ENCODE measurements around the gene KDM5A.
A peak's percentile ranks its signal among the peaks of the same experiment; 100 is the strongest.
"Not testable (repeated sequence)": the region's sequence is repeated elsewhere in the genome, so short reads cannot be mapped to it uniquely, and the experiment has no call there.

The KDM5A gene

DNA sequence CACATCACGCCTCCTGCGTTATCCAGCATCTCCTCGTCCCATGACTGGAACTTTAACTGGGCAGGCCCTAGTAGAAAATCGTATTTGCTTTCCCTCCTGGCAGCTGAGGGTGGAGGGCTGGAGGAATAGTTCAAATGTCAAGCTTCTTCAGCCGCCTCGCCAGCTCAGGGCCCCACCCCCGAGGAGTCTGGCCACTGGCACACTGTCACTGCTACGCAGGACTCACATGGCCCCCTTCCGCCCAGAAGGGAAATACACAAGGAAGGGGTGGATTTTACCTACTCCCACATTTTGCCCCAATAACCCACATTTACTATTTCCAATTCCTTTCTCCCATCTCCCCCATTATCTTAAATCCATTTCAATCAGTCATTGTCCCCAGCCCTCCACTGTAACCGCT, 135.1 kb downstream of the KDM5A start:
- no peak overlapping the region for H3K27ac Mint-ChIP-seq
- peaks cover 40% of the 10 kb centered on the region for H3K27me3 Mint-ChIP-seq
- no peaks in the 10 kb centered on the region for H3K4me1 Mint-ChIP-seq
- no peaks in the 10 kb centered on the region for H3K9me3 Mint-ChIP-seq
- CTCF ChIA-PET = no interaction called here
- H3K4me3 Mint-ChIP-seq = no peak overlapping the region
- no peaks in the 10 kb centered on the region for H3K36me3 Mint-ChIP-seq
- DNase-seq = no peak

DNA sequence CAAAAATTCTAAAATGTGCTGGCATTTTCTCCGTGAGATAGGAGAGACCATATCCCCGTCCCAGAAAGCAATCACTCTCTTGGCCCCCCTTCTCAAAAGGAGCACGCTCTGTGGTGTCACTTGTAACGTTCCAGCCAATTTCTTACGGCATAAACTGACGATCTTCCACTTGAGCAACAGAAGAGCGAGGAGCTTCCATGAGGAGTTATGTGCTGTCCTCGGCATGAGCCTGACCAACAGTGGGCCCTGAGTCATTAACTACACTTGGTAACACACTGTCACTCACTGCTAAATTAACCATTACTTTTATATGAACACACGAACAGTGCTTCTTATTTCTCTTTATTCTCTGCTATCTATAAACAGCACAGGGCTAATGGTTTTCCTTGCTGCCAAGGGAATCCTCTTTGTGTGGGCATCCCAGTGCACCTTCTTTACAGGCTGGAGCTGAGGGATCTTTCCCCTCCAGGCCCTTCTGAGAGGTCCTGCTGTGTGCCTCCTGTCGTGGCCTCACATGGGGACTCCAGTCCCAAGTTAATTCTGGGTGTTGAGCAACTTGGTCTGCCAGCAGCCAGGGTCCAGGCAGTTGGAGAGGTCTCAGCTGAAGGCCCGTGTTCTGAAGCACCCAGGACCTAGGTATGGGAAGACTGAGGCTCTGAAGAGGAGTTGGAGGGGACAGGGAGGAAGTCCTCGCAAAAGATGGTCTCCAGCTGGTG, 135.8 kb downstream of the KDM5A start:
- H3K9me3 Mint-ChIP-seq = no peaks in the 10 kb centered on the region
- peaks cover 38% of the 10 kb centered on the region for H3K27me3 Mint-ChIP-seq
- no peak overlapping the region for H3K27ac Mint-ChIP-seq
- no peak overlapping the region for H3K4me3 Mint-ChIP-seq
- CTCF ChIA-PET = no interaction called here
- DNase-seq = no peak
- H3K36me3 Mint-ChIP-seq = no peaks in the 10 kb centered on the region
- no peaks in the 10 kb centered on the region for H3K4me1 Mint-ChIP-seq

DNA sequence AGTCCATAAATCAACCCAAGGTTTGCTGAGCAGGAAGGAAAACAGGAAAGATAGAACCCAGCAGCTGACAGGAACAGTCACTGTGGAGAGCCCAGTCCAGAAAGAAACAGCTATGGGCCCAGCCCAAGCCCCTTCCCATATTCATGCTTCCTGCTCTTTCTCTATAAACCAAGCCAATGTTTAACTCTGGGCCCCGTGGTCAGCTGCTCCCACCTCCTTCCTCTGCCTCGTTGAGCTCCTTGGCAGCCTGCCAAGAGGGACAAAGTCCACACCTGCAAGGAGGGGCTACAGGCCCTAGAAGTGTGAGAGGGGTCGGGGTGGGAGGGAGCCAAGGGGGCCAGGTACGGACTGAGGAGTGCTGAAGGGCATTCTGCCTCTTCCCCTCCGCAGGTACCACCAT, 136.5 kb downstream of the KDM5A start:
- no peak overlapping the region for H3K27ac Mint-ChIP-seq
- H3K4me1 Mint-ChIP-seq = no peaks in the 10 kb centered on the region
- CTCF ChIA-PET = no interaction called here
- no peaks in the 10 kb centered on the region for H3K9me3 Mint-ChIP-seq
- H3K27me3 Mint-ChIP-seq = peaks cover 32% of the 10 kb centered on the region
- no peak for DNase-seq
- H3K4me3 Mint-ChIP-seq = no peak overlapping the region
- no peaks in the 10 kb centered on the region for H3K36me3 Mint-ChIP-seq

DNA sequence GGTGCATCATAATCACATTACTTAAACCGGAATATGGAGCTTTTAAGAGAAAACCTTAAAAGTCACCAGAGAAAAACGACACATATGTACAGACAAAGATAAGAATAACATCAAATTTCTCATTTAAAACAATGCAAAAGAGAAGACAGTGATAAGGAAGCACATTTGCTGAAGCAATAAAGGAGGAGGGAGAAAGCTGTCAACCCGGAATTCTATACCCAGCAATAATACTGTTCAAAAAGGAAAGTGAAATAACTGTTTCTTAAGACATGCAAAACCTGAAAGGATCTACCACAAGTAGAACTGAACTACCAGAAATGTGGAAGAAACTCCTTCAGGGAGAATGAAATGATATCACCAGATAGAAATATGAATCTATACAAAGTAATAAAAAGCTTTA, 141.8 kb downstream of the KDM5A start:
- H3K27me3 Mint-ChIP-seq = peaks cover 8% of the 10 kb centered on the region
- DNase-seq = no peak
- no peak overlapping the region for H3K27ac Mint-ChIP-seq
- peaks cover 7% of the 10 kb centered on the region for H3K9me3 Mint-ChIP-seq
- no peaks in the 10 kb centered on the region for H3K4me1 Mint-ChIP-seq
- H3K4me3 Mint-ChIP-seq = no peak overlapping the region
- no peaks in the 10 kb centered on the region for H3K36me3 Mint-ChIP-seq
- CTCF ChIA-PET = interaction anchor here (0.7 to 0.9 kb wide), 2 partner anchors 8 to 9 kb away, joined by 3 read pairs; no protein-coding TSS in a partner anchor

DNA sequence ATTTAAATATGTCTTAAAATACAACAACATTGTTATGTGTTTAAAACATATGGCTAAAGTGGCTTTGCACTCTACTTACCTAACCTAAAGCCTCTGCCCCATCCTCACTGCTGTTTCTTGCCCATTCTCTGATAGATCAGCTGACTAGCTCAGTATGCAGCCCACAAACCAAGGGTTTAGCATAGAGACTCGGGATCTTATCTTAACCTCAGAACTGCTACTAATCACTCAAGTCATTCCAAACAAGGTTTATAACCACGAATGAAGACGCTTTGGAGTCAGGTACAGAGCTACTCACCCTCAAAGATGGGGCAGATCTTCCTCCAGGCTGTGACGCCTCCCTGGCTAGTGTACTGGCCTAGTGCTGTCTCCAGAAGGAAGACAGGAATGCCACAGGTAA, 145.7 kb downstream of the KDM5A start:
- no peaks in the 10 kb centered on the region for H3K4me1 Mint-ChIP-seq
- no peaks in the 10 kb centered on the region for H3K27me3 Mint-ChIP-seq
- no peak overlapping the region for H3K4me3 Mint-ChIP-seq
- DNase-seq = no peak
- peaks cover 7% of the 10 kb centered on the region for H3K9me3 Mint-ChIP-seq
- CTCF ChIA-PET = no interaction called here
- H3K36me3 Mint-ChIP-seq = no peaks in the 10 kb centered on the region
- H3K27ac Mint-ChIP-seq = no peak overlapping the region

DNA sequence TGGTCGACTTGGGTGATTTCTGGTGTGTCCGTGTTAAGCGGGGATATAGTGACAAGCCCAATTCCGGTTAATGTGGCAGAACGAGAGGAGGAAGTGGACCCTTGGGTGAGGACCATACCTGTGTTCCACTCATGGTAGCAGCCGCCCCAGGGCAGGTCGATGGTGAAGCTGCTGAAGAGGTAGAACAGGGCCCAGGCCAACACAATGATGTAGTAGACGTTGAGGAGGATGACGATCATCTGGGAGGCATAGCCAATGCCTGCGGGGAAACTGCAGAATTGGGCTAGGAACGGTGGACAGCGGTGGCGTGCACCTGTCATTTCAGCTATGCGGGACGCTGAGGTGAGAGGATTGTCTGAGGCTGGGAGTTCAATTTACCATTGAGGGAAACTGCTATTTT, 146.6 kb downstream of the KDM5A start:
- peaks cover 7% of the 10 kb centered on the region for H3K9me3 Mint-ChIP-seq
- CTCF ChIA-PET = no interaction called here
- no peak overlapping the region for H3K4me3 Mint-ChIP-seq
- no peaks in the 10 kb centered on the region for H3K36me3 Mint-ChIP-seq
- H3K27me3 Mint-ChIP-seq = no peaks in the 10 kb centered on the region
- H3K27ac Mint-ChIP-seq = no peak overlapping the region
- no peak for DNase-seq
- no peaks in the 10 kb centered on the region for H3K4me1 Mint-ChIP-seq

DNA sequence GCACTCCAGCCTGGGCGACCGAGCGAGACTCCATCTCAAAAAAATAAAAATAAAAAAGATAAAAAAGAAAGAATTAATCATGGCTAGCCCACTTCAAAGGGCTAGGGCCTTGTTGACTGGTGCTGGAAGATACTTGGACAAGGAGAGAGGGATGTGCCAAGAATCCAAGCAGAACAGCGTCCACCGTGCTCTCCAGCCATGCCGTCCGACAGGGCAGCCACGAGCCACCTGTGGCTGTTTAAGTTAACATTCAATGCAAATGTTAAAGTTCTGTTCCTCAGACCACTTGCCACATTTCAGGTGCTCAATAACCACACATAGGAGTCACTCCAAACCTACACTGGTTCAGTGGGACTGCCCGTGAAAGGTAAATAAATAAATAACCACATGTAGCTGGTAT, 147.9 kb downstream of the KDM5A start:
- no peaks in the 10 kb centered on the region for H3K36me3 Mint-ChIP-seq
- H3K4me3 Mint-ChIP-seq = no peak overlapping the region
- no peaks in the 10 kb centered on the region for H3K27me3 Mint-ChIP-seq
- H3K4me1 Mint-ChIP-seq = no peaks in the 10 kb centered on the region
- CTCF ChIA-PET = no interaction called here
- DNase-seq = no peak
- H3K27ac Mint-ChIP-seq = no peak overlapping the region
- H3K9me3 Mint-ChIP-seq = no peaks in the 10 kb centered on the region

DNA sequence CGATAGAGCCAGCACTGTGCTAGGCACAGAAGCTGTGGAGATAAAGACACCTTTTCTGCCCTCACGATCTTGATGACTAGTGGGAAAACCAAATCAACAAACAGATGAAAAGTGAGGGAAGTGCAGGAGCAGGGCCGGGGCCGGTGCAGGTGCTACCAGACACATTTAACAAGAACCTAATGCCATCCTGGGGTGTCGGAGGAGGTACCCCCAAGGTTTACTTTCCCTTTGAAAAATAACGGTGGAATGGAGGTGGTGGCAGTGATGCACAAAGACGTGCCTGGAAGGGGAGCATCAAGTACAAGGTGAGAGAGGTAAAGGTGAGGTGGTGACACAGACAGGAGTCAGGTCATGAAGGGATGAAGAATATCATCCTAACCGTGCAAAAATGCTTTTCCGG, 148.6 kb downstream of the KDM5A start:
- DNase-seq = no peak
- Mint-ChIP-seq H3K27me3 (no peaks in the 10 kb centered on the region), H3K4me3 (no peak overlapping the region), H3K9me3 (peaks cover 5% of the 10 kb centered on the region), H3K27ac (no peak overlapping the region), H3K4me1 (no peaks in the 10 kb centered on the region), H3K36me3 (no peaks in the 10 kb centered on the region)
- CTCF ChIA-PET = no interaction called here

DNA sequence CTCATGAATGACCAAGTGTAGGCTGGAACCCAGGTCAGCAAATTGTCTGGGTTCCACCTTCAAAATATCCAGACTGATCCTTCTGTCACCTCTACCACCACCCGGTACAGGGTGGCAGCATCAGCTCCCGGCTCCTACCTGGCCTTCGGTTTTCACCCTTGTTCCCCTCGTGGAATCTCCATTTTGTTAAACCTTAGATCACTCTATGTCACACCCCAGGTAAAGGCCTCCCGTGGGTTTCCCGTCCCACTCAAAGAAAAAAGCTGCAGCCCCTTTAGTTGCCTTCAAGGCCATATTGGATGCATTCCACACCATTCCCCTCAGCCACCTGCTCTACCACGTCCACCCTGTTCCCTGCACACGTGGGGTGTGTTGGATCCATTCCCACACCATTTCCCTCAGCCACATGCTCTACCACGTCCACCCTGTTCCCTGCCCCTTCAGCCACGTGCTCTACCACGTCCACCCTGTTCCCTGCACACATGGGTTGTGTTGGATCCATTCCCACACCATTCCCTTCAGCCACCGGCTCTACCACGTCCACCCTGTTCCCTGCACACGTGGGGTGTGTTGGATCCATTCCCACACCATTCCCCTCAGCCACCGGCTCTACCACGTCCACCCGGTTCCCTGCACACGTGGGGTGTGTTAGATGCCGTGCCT, 150.3 kb downstream of the KDM5A start:
- Mint-ChIP-seq H3K4me1 (no peaks in the 10 kb centered on the region), H3K4me3 (no peak overlapping the region), H3K36me3 (no peaks in the 10 kb centered on the region), H3K9me3 (peaks cover 12% of the 10 kb centered on the region), H3K27ac (no peak overlapping the region), H3K27me3 (no peaks in the 10 kb centered on the region)
- CTCF ChIA-PET = interaction anchor here (0.9 kb wide), 1 partner anchor 8 kb away, joined by 3 read pairs; no protein-coding TSS in a partner anchor
- no peak for DNase-seq

DNA sequence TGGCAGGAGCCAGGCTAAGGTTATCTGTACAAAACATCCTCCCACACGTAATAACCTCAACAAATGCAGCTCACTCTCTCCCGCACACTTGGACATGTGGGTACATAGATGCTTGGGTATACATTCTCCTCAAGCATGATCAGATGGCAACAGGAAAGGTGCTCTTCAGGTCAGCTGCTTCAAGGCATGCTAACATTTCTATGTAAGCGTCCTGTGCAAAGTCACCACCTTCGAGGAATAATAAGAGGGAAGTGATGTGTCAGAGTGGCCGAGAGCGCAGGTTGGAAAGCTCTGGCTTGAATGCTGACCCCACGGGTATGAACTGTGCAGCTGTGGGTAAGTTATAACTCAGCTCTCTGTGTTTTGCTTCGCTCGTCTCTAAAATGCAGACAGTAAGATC, 151.0 kb downstream of the KDM5A start:
- H3K4me3 Mint-ChIP-seq = no peak overlapping the region
- H3K27ac Mint-ChIP-seq = no peak overlapping the region
- no peaks in the 10 kb centered on the region for H3K27me3 Mint-ChIP-seq
- no peaks in the 10 kb centered on the region for H3K4me1 Mint-ChIP-seq
- no peak for DNase-seq
- CTCF ChIA-PET = interaction anchor here (0.9 kb wide), 1 partner anchor 9 kb away, joined by 3 read pairs; no protein-coding TSS in a partner anchor
- no peaks in the 10 kb centered on the region for H3K36me3 Mint-ChIP-seq
- H3K9me3 Mint-ChIP-seq = peaks cover 12% of the 10 kb centered on the region

DNA sequence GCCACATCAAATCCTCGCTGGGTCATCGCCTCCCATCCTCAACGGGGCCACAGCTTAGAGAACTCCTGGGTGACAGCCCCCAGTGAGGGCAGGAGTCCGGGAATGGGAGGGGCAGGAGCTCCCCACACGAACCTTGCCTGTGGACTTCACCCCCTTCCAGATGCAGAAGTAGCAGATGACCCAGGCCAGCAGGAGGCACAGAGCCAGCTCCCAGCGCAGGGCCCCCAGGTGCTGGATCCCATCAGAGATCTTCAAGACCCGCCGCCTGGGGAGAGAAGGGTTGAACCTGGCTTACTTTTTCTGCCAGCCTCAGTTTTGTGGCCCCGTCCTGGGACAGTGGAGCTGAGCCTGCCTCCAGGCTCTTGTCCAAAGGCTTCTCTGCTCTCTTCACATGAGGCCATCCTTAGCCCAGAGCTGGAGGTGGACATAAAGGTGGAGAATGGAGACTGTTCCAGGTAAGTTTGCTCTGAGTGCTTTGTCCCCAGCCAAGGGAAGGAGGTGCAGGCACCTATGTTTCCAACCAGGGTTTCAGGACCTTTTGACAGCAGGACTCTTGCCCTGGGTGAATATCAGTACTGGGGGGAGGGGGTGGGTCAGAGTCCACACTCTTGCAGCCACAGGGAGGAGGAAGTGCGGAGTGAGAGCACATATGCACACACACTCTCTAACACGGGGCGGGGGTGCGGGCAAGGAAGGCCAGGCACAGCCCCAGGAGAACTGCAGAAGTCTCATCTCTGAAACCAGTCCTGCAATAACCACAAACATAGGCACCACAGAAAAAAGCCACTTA, 151.9 kb downstream of the KDM5A start:
- CTCF ChIA-PET = no interaction called here
- Mint-ChIP-seq H3K9me3 (peaks cover 12% of the 10 kb centered on the region), H3K27me3 (peaks cover 4% of the 10 kb centered on the region), H3K4me3 (no peak overlapping the region), H3K4me1 (no peaks in the 10 kb centered on the region), H3K36me3 (no peaks in the 10 kb centered on the region), H3K27ac (no peak overlapping the region)
- no peak for DNase-seq

DNA sequence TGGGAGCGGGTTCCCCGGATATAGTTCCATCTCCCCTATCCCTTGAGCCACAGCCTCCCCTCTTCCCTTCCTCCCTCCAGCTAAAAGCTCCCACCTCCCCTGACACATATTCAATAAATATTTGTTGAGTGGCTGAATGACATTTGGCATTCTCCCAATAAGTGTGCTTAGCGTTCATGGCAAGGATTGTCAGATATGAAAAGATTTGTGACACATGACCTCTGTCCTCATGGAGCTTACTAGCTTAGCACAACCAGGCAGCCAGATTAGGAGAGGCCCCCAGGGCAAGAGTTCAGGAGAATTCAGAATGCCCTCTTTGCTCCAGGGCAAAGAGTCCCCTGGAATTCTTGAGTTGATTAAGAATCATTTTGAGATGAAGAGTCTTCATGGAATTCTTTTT, 152.7 kb downstream of the KDM5A start:
- Mint-ChIP-seq H3K4me1 (no peaks in the 10 kb centered on the region), H3K27me3 (peaks cover 4% of the 10 kb centered on the region), H3K4me3 (no peak overlapping the region), H3K36me3 (no peaks in the 10 kb centered on the region), H3K9me3 (peaks cover 12% of the 10 kb centered on the region), H3K27ac (no peak overlapping the region)
- no peak for DNase-seq
- CTCF ChIA-PET = no interaction called here

DNA sequence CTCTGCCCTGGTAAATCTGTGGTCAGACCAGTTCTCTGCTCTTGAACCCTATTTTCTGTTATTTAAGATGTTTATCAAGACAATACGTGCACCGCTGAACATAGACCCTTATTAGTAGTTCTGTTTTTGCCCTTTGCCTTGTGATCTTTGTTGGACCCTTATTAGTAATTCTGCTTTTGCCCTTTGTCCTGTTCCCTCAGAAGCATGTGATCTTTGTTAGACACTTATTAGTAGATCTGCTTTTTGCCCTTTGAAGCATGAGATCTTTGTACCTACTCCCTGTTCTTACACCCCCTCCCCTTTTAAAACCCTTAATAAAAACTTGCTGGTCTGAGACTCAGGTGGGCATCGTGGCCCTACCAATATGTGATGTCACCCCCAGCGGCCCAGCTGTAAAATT, 153.2 kb downstream of the KDM5A start:
- H3K27ac Mint-ChIP-seq, H3K27me3 Mint-ChIP-seq, H3K36me3 Mint-ChIP-seq, H3K4me3 Mint-ChIP-seq, DNase-seq, CTCF ChIA-PET, H3K4me1 Mint-ChIP-seq: not testable (repeated sequence)
- H3K9me3 Mint-ChIP-seq = peaks cover 12% of the 10 kb centered on the region

DNA sequence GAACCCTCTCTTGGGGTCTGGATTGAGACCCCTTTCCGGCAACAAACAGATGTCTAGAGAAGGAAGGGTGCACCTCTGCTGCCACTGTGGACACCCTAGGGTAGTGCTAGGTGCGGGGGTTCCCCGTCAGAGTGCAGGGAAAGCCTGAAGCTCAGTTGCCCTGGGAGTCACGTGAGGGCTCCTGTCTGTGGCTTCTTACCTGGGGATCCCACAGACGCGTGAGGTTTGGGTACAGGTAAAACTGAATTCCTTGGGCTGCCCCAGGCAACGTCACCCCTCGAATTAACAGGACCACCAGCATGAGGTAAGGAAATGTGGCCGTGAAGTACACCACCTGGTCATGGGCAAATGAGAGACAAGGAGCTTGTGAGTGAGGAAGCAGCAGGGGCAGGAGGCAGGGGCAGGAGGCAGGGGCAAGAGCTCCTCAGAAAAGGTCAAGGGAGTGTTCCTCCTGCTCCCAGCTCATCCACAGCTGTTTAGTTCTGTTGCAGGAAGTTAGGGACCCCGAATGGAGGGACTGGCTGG, 154.2 kb downstream of the KDM5A start:
- peaks cover 4% of the 10 kb centered on the region for H3K27me3 Mint-ChIP-seq
- CTCF ChIA-PET = no interaction called here
- peaks cover 12% of the 10 kb centered on the region for H3K9me3 Mint-ChIP-seq
- peak; percentile 5 for DNase-seq
- H3K4me1 Mint-ChIP-seq = no peaks in the 10 kb centered on the region
- no peak overlapping the region for H3K4me3 Mint-ChIP-seq
- no peak overlapping the region for H3K27ac Mint-ChIP-seq
- no peaks in the 10 kb centered on the region for H3K36me3 Mint-ChIP-seq

Data from activated naive CD4-positive, alpha-beta T cell treated with anti-CD3 and anti-CD28 coated beads, Interleukin-2, amount 10 ng/mL, durations not matched to agents 7 days and 5 days (primary cell).